Gastrocnemius medialis (tissue), 4 donors: Measurements from ENCODE around the gene GALK2.

Source experiments
- POLR2A ChIP-seq, 2 donors: fragments of 450-650 bp; IDR thresholded peaks; one replicate each; pipeline ENCODE4 v1.6.1; 2017; ENCODE audit warnings: antibody characterized with exemption in 2 of 2, mild to moderate bottlenecking in 2 of 2, moderate library complexity in 2 of 2
- TF ChIP-seq, protein P1 (sequence below), 5 experiments: fragments of 450-650 bp in 3 of 5; fragments of 200-600 bp in 2 of 5; sonication (generic) in 2 of 5; IDR thresholded peaks in 4 of 5; conservative IDR thresholded peaks in 1 of 5; 1 replicate in 4 of 5; 2 replicates in 1 of 5; pipeline ENCODE4 v1.5.1; 2016 to 2019; ENCODE audit warnings: antibody characterized with exemption in 5 of 5, mild to moderate bottlenecking in 3 of 5, moderate library complexity in 3 of 5

DNA sequence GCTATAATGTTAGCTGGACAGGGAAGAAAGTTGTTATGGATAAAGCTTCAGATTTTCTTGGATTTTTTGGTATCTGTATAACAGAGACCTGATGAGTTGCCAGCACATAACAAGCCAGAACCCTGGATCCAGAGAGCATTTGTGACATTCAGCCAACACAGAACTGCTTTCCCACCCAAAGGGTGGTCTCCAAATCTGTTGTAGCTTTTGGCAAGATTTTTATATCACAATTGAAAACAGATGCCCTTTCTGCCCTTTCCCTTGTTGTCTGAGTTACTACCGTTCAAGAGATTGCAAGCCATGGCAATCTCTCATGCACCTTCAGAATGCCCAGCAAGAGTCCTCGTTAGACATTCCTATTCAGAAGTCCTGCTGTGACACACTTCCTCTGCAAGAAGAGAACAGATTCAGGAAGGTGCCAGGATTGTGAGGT lies 145.4 kb downstream of the GALK2 start:
- TF ChIP-seq, protein P1, sequence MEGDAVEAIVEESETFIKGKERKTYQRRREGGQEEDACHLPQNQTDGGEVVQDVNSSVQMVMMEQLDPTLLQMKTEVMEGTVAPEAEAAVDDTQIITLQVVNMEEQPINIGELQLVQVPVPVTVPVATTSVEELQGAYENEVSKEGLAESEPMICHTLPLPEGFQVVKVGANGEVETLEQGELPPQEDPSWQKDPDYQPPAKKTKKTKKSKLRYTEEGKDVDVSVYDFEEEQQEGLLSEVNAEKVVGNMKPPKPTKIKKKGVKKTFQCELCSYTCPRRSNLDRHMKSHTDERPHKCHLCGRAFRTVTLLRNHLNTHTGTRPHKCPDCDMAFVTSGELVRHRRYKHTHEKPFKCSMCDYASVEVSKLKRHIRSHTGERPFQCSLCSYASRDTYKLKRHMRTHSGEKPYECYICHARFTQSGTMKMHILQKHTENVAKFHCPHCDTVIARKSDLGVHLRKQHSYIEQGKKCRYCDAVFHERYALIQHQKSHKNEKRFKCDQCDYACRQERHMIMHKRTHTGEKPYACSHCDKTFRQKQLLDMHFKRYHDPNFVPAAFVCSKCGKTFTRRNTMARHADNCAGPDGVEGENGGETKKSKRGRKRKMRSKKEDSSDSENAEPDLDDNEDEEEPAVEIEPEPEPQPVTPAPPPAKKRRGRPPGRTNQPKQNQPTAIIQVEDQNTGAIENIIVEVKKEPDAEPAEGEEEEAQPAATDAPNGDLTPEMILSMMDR (IDR thresholded peaks at IDR 0.05 in 4 of 5, conservative IDR thresholded peaks at IDR 0.05 in 1 of 5): no peak
- no peak for TF ChIP-seq POLR2A (IDR thresholded peaks at IDR 0.05)
